SK-N-MC (cell line): Measurements from ENCODE around the gene USH2A.

Experiments used
- DNase-seq: peaks from one replicate; pipeline ENCODE4 v3.0.0-alpha.2; 2011; ENCODE audit warnings: low read depth, low spot score
- H3K27ac ChIP-seq: fragments of 200-600 bp; sonication (generic); 2 replicates; pipeline ENCODE4 v1.5.1; 2016; ENCODE audit warnings: mixed run types
- H3K36me3 ChIP-seq: fragments of 200-600 bp; sonication (generic); 2 replicates; pipeline ENCODE4 v1.6.1; 2017; ENCODE audit warnings: antibody characterized with exemption, low read length, mixed read lengths; ENCODE audit not compliant: insufficient read depth
- H3K4me3 ChIP-seq: fragments of 200-600 bp; sonication (generic); 2 replicates; pipeline ENCODE4 v1.5.1; 2016
- H3K9ac ChIP-seq: fragments of 200-600 bp; sonication (generic); 2 replicates; pipeline ENCODE4 v1.8.0; 2017; ENCODE audit warnings: mixed run types, mixed read lengths; ENCODE audit not compliant: insufficient read length
- H3K9me3 ChIP-seq: fragments of 200-600 bp; sonication (generic); 2 replicates; pipeline ENCODE4 v1.6.1; 2017; ENCODE audit warnings: low read depth, mild to moderate bottlenecking, antibody characterized with exemption, low read length, moderate library complexity, mixed read lengths
- EZH2 ChIP-seq: fragments of 200-600 bp; sonication (generic); IDR thresholded peaks from one replicate; pipeline ENCODE4 v1.6.1; 2017; ENCODE audit warnings: antibody characterized with exemption
- FOXP2 ChIP-seq: optimal IDR thresholded peaks from 2 replicates; pipeline ENCODE3; 2011; ENCODE audit warnings: mild to moderate bottlenecking, moderate library complexity; ENCODE audit not compliant: insufficient read depth; ENCODE audit errors: extremely low read length, control extremely low read depth
- POLR2AphosphoS5 ChIP-seq: IDR thresholded peaks from 2 replicates; pipeline ENCODE4 v1.6.1; 2012; ENCODE audit warnings: mild to moderate bottlenecking, low read depth, low read length, borderline replicate concordance

USH2A gene

DNA sequence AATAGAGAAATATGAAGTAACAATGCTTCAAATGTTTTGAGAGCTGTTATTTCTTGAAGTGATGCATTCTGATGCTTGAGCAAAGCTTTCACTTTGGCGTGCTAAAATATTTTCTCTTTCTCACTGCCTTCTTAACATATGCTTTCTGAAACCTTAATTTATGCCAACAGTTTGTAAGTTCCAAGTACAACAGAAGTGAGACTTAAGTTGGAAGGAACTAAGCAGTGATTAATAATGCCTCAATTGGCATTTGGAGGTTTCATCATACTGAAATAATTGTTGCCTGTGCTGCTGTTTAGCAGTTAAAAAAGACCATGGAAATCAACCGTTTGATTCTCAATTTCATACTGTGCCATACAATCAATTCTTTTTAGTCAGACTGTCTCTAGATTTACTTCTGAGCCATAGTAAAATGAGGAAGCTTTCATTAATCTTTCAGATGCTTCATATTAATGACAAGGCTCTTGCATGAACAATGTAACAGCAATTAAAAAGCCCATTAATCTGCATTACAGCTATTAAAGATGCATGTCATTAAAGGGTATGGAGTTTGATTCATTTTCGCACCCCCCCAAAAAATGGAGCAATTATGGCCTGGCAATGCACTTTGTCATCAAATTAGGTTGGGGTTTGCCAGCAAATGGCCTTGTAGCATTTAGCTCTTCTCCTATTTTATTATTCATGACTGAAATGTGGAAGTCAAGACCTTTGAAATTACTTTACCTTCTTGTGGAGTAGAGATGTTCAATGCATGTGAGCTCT is 375.3 kb downstream of the USH2A start:
- no peak overlapping the region for H3K9ac ChIP-seq
- no peak for DNase-seq
- no peak overlapping the region for H3K27ac ChIP-seq
- H3K4me3 ChIP-seq, result no peak overlapping the region
- no peak for TF ChIP-seq EZH2
- no peak for TF ChIP-seq FOXP2
- no peak for TF ChIP-seq POLR2AphosphoS5
- H3K36me3 ChIP-seq, result no peaks in the 10 kb centered on the region
- no peaks in the 10 kb centered on the region for H3K9me3 ChIP-seq

DNA sequence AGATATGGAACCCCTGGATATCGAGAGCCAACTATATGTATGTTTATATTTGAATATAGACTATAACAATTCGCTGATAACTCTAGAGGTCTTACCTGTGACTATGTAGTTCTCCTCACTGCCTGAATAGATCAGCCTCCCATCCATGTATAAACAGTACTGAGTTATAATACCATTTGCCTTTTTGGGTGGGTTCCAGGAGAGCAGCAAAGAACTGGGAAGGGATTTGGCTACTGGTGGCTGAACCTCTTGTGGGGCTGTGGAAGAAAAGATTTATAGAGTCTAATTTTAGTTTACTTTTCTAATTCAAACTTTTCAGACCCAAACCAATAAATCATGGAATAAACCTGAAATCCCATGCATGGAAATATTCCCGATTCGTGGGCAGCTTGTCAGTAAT is 376.9 kb downstream of the USH2A start:
- DNase-seq, result no peak
- Histone ChIP-seq H3K27ac (no peak overlapping the region), H3K9me3 (no peaks in the 10 kb centered on the region), H3K9ac (no peak overlapping the region), H3K36me3 (no peaks in the 10 kb centered on the region), H3K4me3 (no peak overlapping the region)
- TF ChIP-seq FOXP2, result no peak
- TF ChIP-seq EZH2, result no peak
- no peak for TF ChIP-seq POLR2AphosphoS5

DNA sequence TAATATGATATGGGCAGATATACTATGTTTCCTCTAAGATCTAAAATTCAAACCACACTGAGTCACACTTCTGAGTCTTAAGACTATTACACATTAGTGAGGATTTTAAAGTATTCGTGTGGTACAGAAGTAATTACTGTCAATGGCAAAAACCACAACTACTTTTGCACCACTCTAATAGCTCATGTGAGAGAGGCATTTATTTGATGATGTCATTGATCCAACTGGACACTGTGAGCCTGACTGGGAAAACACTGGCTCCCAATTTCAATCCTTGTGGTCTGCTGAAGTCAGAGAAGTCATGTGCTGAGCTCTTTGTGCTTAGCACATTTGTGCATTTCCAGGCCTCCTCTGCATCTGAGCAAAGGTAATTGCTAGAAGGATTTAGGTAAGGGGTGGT is 377.8 kb downstream of the USH2A start:
- Histone ChIP-seq H3K9ac (no peak overlapping the region), H3K9me3 (no peaks in the 10 kb centered on the region), H3K4me3 (no peak overlapping the region), H3K27ac (no peak overlapping the region), H3K36me3 (no peaks in the 10 kb centered on the region)
- TF ChIP-seq EZH2, result no peak
- no peak for TF ChIP-seq FOXP2
- no peak for TF ChIP-seq POLR2AphosphoS5
- no peak for DNase-seq

DNA sequence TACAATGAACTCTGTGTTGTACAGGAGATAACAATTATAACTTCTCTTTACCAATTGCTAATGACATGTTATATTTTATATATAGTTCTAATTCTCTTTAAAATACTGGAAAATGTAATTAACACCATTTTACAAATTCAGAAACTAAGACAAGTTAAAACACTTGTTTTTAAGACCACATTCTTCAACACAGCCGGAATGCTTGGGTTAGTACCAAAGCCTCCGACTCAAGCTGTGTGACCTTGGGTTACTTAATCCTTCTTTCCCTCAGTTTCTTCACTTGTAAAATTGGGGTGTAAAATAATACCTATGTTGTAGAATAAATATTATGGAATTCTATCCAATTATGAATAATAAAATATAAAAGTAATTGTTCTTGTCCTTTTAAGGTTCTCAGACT is 378.7 kb downstream of the USH2A start:
- no peak overlapping the region for H3K4me3 ChIP-seq
- no peak for TF ChIP-seq FOXP2
- TF ChIP-seq EZH2, result no peak
- TF ChIP-seq POLR2AphosphoS5, result no peak
- no peak overlapping the region for H3K9ac ChIP-seq
- no peak overlapping the region for H3K27ac ChIP-seq
- H3K36me3 ChIP-seq, result no peaks in the 10 kb centered on the region
- no peaks in the 10 kb centered on the region for H3K9me3 ChIP-seq
- DNase-seq, result no peak

DNA sequence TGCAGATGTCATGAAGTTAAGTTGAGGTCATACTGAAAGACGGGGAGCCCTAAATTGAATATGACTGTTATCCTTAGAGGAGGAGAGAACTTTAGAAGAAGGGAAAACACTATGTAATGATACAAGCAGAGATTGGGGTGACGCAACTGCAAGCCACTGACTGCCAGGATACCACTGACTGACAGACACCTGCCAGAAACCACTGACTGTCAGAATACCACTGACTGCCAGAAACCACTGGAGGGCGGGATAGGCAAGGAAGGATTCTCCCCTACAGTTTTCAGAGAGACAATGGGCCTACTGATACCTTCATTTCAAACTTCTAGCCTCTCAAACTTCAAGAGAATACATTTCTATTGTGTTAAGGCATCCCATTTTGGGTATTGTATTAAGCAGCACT is 388.7 kb downstream of the USH2A start:
- H3K36me3 ChIP-seq, result no peaks in the 10 kb centered on the region
- no peak for DNase-seq
- H3K9me3 ChIP-seq, result no peaks in the 10 kb centered on the region
- no peak overlapping the region for H3K4me3 ChIP-seq
- H3K9ac ChIP-seq, result no peak overlapping the region
- TF ChIP-seq POLR2AphosphoS5 (no peak), EZH2 (no peak), FOXP2 (no peak)
- H3K27ac ChIP-seq, result no peak overlapping the region

DNA sequence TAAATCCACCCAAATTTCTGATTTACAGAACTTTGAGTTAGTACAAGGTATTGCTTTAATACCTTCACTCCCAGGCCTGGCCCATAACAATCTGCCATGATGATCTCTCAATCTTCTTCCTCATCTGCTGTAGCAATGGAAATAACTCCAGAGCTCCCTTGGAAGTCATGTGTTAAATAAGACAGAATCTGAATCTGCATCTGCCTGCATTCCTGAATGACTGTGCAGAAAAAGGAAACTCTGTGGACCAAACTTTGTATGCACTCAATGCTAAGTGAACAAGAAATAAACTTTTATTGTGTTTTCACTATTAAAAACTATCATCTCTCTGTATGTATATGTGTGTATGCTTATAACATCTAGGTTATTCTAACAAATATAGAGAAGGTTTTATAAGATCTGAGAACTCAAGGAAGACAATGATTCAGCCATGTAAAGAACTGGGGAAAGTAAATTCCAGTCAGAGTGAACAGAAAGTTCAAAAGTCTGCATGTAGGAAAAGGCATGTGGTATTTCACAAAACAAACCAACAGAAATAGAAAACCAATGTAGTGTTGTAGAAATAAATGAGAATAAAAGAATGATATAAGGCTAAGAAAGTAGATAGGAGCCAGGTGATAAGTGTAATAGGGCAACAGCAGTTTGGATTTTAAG is 390.2 kb downstream of the USH2A start:
- Histone ChIP-seq H3K9ac (no peak overlapping the region), H3K4me3 (no peak overlapping the region), H3K36me3 (no peaks in the 10 kb centered on the region), H3K27ac (no peak overlapping the region), H3K9me3 (no peaks in the 10 kb centered on the region)
- no peak for TF ChIP-seq EZH2
- TF ChIP-seq POLR2AphosphoS5, result no peak
- no peak for TF ChIP-seq FOXP2
- no peak for DNase-seq

DNA sequence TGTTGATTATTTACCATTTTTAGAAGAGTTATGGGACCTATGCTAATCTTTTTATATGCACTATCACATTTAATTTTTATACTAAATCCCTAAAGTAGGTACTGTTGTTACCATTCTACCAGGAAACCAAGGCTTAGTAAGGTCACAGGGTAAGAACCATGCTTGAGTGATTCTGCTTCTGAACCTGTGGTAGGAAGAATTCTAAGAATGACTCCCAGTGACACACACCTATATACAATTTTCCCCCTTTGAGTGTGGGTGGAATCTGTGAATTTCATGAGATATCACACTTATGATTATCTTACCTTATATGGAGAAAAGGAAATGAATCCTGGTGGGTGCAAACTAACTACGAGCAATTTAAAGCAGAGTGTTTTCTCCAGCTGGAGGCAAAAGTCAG is 391.0 kb downstream of the USH2A start:
- Histone ChIP-seq H3K9ac (no peak overlapping the region), H3K4me3 (no peak overlapping the region), H3K27ac (no peak overlapping the region), H3K9me3 (no peaks in the 10 kb centered on the region), H3K36me3 (no peaks in the 10 kb centered on the region)
- no peak for TF ChIP-seq FOXP2
- TF ChIP-seq POLR2AphosphoS5, result no peak
- no peak for TF ChIP-seq EZH2
- no peak for DNase-seq

DNA sequence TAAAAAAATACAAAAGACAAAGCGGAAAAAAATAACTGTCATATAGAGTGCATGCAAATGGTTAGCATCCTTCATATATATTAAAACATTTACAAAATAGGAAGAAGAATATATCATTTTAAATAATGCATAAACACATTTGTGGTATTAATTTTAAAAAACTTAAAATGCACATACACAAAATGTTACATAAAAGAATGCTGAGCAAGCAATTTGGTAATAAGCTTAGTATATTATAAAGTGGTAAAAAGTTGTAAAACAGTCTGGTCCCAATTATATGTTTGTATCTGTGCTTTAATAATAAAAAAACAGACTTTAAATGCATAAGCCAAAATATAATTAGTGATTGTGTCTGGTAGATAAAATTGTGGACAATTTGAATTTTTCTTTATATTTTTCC is 394.6 kb downstream of the USH2A start:
- peak overlapping the region; percentile 48; the same call in 1 of the 2 replicates for H3K27ac ChIP-seq

DNA sequence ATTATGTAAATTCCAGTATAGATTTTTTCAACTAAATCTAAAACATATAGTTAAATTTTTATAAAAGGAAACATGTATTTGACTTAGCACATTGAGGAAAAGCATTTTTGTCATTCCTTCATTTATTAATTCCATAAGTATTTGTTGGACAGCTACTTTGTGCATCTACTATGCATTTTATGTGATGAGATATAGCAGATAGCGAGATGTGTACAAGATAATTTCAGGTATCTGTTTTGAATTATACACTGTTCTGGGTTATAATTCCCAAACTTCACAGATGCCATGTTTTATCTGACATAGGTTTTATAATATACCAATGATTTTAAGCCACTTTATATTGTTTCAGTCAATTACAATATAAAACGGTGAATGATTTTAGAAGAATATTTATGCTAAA is 398.7 kb downstream of the USH2A start:
- no peak overlapping the region for H3K4me3 ChIP-seq

More for the DNA sequence above, 394.6 kb downstream of the USH2A start:
- no peaks in the 10 kb centered on the region for H3K9me3 ChIP-seq
- H3K36me3 ChIP-seq, result no peaks in the 10 kb centered on the region
- no peak overlapping the region for H3K9ac ChIP-seq
- no peak overlapping the region for H3K4me3 ChIP-seq
- peak; percentile 32 for DNase-seq
- TF ChIP-seq FOXP2 (no peak), EZH2 (no peak), POLR2AphosphoS5 (no peak)

More for the DNA sequence above, 398.7 kb downstream of the USH2A start:
- TF ChIP-seq EZH2 (no peak), FOXP2 (no peak), POLR2AphosphoS5 (no peak)
- Histone ChIP-seq H3K9me3 (no peaks in the 10 kb centered on the region), H3K9ac (no peak overlapping the region), H3K27ac (no peak overlapping the region), H3K36me3 (no peaks in the 10 kb centered on the region)
- DNase-seq, result no peak
